Panc1 (cell line): ENCODE data around the gene BCAS3. TPM values are rescaled to one million over a fixed set of nuclear protein-coding genes. Genes with fewer than 3 reads are reported as not detected.

Experiments used
- ATAC-seq: fragments of 200-7000 bp; cut with Tn5 transposase; 2 replicates; pipeline ENCODE4 v1.9.1; 2020; ENCODE audit warnings: mild to moderate bottlenecking, moderate library complexity
- Bru-seq: library from RNA; stranded (reverse); fragments of 400-500 nt; gene quantifications from one replicate; lab custom pipeline; 2021; lab: Mats Ljungman, UMichigan
- BruChase-seq, 2 experiments: library from RNA; stranded (reverse); fragments of 400-500 nt; gene quantifications; one replicate each; lab custom pipeline; 2021; lab: Mats Ljungman, UMichigan
- BruUV-seq: library from RNA; stranded (reverse); fragments of 400-500 nt; replicated peaks from 2 replicates; lab custom pipeline; 2021; lab: Mats Ljungman, UMichigan
- CTCF ChIA-PET: fragments of 300-600 bp; sonication (Branson Sonifier 250); formaldehyde crosslinking; loops from one replicate; lab custom pipeline; 2022; ENCODE audit warnings: antibody characterized with exemption; lab: Charles Lee
- POLR2A ChIA-PET: fragments of 300-600 bp; sonication (Branson Sonifier 250); formaldehyde crosslinking; loops from one replicate; lab custom pipeline; 2022; ENCODE audit warnings: antibody characterized with exemption; lab: Charles Lee
- DNase-seq: peaks from one replicate; pipeline ENCODE4 v3.0.0-alpha.2; 2010; ENCODE audit warnings: low read depth, low spot score
- H3K27ac ChIP-seq: 2 replicates; pipeline ENCODE4 v1.5.1; 2011; ENCODE audit warnings: mild to moderate bottlenecking, low read length, inconsistent platforms
- H3K27me3 ChIP-seq: fragments of 200-500 bp; sonication (Bioruptor generic); 2 replicates; pipeline ENCODE4 v1.6.0; 2014; ENCODE audit warnings: low read length, inconsistent platforms; ENCODE audit not compliant: control insufficient read depth, insufficient read depth
- H3K36me3 ChIP-seq: fragments of 200-500 bp; sonication (Bioruptor generic); 2 replicates; pipeline ENCODE4 v1.5.1; 2014; ENCODE audit warnings: inconsistent platforms, mild to moderate bottlenecking, low read length, moderate library complexity; ENCODE audit not compliant: control insufficient read depth, insufficient read depth
- H3K4me1 ChIP-seq: 2 replicates; pipeline ENCODE4 v1.5.1; 2011; ENCODE audit warnings: inconsistent platforms, mild to moderate bottlenecking, low read length, moderate library complexity; ENCODE audit not compliant: control insufficient read depth, insufficient read depth
- H3K4me3 ChIP-seq, 2 experiments: 2 replicates each; pipeline ENCODE4 v1.5.1; 2011 to 2012; ENCODE audit warnings: low read depth in 2 of 2, low read length in 2 of 2, mild to moderate bottlenecking in 2 of 2, inconsistent platforms in 1 of 2, moderate library complexity in 1 of 2
- H3K9me3 ChIP-seq: fragments of 200-500 bp; sonication (Bioruptor generic); 2 replicates; pipeline ENCODE4 v1.5.1; 2014; ENCODE audit warnings: low read depth, mild to moderate bottlenecking, inconsistent platforms, low read length, moderate library complexity; ENCODE audit not compliant: control insufficient read depth, insufficient read depth
- POLR2AphosphoS5 ChIP-seq: IDR thresholded peaks from 2 replicates; pipeline ENCODE4 v1.6.1; 2012; ENCODE audit warnings: mild to moderate bottlenecking, low read depth, low read length, moderate library complexity
- SIN3A ChIP-seq: IDR thresholded peaks from 2 replicates; pipeline ENCODE4 v1.6.1; 2012; ENCODE audit warnings: low read depth, mild to moderate bottlenecking, low read length, moderate library complexity, borderline replicate concordance; ENCODE audit not compliant: insufficient read depth
- TCF7L2 ChIP-seq: IDR thresholded peaks from 2 replicates; pipeline ENCODE4 v1.6.1; 2011; ENCODE audit warnings: mild to moderate bottlenecking, low read depth, low read length, inconsistent platforms
- in situ Hi-C: cut with HindIII; loops from 2 replicates; pipeline ENCODE4 v1.10.0; 2016; ENCODE audit warnings: low sequenced_read_pairs, low pct_unique_long_range_greater_than_20kb
- intact Hi-C: fragments of 100-400 bp; cut with micrococcal nuclease; formaldehyde crosslinking; loops from one replicate; pipeline ENCODE4 v1.10.0; 2022; ENCODE audit not compliant: unreplicated experiment
- long read RNA-seq: library from polyadenylated mRNA; unstranded; transcript quantifications from one replicate; pipeline ENCODE4 v2.0.0, GENCODE V29; 2021; ENCODE audit not compliant: unreplicated experiment
- polyA plus RNA-seq: library from polyadenylated mRNA; unstranded; fragments of >200 nt; gene quantifications from one replicate; pipeline ENCODE4 v1.2.1, GENCODE V29; 2012; ENCODE audit warnings: missing spikeins; ENCODE audit not compliant: insufficient read length
- total RNA-seq: library from RNA; stranded (reverse); gene quantifications from one replicate; pipeline ENCODE4 v1.2.1, GENCODE V29; 2021; ENCODE audit not compliant: unreplicated experiment
- TF ChIP-seq, protein P1 (sequence below), 2 experiments: IDR thresholded peaks; 2 replicates each; pipeline ENCODE4 v1.6.1; 2011 to 2012; ENCODE audit warnings: low read depth in 2 of 2, control low read depth in 1 of 2, low read length in 1 of 2, mild to moderate bottlenecking in 1 of 2, moderate library complexity in 1 of 2; ENCODE audit not compliant: insufficient read depth in 1 of 2
- TF ChIP-seq, protein P2 (sequence below): fragments of 450-650 bp; IDR thresholded peaks from 2 replicates; pipeline ENCODE4 v1.5.1; 2017; ENCODE audit warnings: mild to moderate bottlenecking

The BCAS3 gene
- 9.3 TPM for total RNA-seq
- 9.8 TPM for polyA plus RNA-seq
- percentile 50 among the genes with signal in this experiment for Bru-seq, nascent RNA
- percentile 47 among the genes with signal in this experiment for BruChase-seq, experiment 1, labeled RNA remaining after a 2-hour chase
- BruChase-seq, experiment 2, labeled RNA remaining after a 6-hour chase, result percentile 42 among the genes with signal in this experiment
- long read RNA-seq, full-length matches to known transcripts, result 3 of 7 reads
- long read RNA-seq, partial matches to known transcripts, result 2 of 7 reads
- long read RNA-seq, other reads (novel, unspliced or antisense), result 2 of 7 reads

DNA sequence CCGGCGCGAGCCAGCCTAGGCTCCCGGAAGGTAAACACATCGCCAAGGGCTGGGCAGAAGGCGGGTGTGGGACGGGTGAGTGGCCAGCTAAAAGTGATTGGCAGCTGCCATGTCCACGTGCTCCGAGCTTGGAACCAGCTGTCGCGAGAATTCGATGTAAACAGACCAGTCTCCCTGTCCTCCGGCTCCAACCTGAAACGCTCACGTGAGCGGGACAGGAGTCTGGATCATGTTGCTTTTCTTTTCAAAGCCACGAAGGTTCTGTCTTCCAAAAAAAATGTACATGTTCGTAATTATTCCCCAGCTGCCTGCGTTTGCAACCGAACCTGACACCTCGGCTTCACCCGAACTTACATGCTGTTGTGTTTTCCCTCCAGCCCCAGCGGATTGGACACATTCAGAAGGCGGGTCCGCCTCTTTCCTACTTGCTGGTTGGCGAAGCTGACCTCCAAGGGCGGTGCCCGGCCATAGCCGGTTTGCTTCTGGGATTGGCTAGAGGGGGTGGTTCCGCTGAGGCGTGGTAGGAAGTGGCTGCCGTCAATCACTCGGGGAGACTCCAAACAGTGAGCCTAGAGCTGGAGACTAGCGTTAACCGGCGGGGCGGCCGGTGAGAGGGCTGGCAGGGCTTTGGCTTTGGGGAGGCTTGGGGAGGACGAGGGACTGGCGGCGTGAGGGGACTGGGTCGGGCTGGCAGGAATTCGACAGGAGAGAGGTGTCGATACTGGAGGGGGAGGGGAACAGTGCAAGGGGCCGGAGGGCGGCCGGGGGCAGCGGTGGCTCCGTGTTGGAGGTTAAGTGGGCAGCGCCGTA is at the start of gene BCAS3:
Gene BCAS3, plus strand, starts transcription at position 544 of the 810 bp plus-strand sequence.
- no TSS peak for BruUV-seq
- intact Hi-C loops, result no loop called here
- ChIA-PET POLR2A (no interaction called here), CTCF (interaction anchor here (0.5 kb wide), 1 partner anchor 37 kb away, joined by 3 read pairs; no protein-coding TSS in a partner anchor)
- Histone ChIP-seq H3K27me3 (no peaks in the 10 kb centered on the region), H3K9me3 (no peaks in the 10 kb centered on the region), H3K4me1 (no peaks in the 10 kb centered on the region), H3K36me3 (no peaks in the 10 kb centered on the region; the same call in 1 of the 2 replicates), H3K4me3 (peak within 1 kb of the TSS; percentile 63 to 68), H3K27ac (peak within 1 kb of the TSS; percentile 75)
- DNase-seq (peak; percentile 93), ATAC-seq (peak; percentile 99)
- in situ Hi-C loops, result no loop called here
- TF ChIP-seq, protein P1, sequence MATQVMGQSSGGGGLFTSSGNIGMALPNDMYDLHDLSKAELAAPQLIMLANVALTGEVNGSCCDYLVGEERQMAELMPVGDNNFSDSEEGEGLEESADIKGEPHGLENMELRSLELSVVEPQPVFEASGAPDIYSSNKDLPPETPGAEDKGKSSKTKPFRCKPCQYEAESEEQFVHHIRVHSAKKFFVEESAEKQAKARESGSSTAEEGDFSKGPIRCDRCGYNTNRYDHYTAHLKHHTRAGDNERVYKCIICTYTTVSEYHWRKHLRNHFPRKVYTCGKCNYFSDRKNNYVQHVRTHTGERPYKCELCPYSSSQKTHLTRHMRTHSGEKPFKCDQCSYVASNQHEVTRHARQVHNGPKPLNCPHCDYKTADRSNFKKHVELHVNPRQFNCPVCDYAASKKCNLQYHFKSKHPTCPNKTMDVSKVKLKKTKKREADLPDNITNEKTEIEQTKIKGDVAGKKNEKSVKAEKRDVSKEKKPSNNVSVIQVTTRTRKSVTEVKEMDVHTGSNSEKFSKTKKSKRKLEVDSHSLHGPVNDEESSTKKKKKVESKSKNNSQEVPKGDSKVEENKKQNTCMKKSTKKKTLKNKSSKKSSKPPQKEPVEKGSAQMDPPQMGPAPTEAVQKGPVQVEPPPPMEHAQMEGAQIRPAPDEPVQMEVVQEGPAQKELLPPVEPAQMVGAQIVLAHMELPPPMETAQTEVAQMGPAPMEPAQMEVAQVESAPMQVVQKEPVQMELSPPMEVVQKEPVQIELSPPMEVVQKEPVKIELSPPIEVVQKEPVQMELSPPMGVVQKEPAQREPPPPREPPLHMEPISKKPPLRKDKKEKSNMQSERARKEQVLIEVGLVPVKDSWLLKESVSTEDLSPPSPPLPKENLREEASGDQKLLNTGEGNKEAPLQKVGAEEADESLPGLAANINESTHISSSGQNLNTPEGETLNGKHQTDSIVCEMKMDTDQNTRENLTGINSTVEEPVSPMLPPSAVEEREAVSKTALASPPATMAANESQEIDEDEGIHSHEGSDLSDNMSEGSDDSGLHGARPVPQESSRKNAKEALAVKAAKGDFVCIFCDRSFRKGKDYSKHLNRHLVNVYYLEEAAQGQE (IDR thresholded peaks at IDR 0.05; ENCODE audit: insufficient read depth in 1 of 2, low read depth in 2 of 2, low read length in 1 of 2), result no peak
- TF ChIP-seq SIN3A (peak; percentile 91), POLR2AphosphoS5 (peak; percentile 43; the same call in 1 of the 2 replicates)

DNA sequence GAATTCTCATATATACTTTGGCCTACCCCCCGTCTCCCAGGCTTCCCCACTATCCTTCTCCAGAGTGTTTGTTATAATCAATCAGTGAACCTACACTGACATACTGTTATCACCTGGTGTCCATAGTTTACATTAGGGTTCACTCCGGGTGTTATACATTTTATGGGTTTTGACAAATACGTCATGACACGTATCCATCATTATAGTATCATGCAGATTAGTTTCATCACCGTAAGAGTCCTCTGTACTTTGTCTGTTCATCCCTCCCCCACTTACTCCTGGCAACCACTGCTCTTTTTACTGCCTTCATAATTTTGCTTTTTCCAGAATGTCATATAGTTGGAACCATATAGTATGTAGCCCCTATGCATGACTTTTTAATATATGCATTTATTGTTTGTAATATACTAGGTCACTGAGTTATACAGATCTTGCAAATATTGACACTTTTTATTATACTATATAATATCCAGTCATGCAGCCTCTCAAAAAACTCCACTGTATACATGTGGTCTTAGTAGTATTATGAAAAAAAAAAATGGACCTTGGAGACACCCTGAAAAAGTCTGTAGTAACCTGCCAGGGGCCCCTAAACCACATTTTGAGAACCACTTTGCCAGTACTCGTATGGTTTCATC is 49.3 kb upstream of the BCAS3 start:
- intact Hi-C loops (no loop called here), in situ Hi-C loops (no loop called here)
- ChIA-PET POLR2A (no interaction called here), CTCF (no interaction called here)
- BruUV-seq, result no TSS peak
- Histone ChIP-seq H3K36me3 (no peaks in the 10 kb centered on the region; the same call in 1 of the 2 replicates), H3K9me3 (no peaks in the 10 kb centered on the region), H3K4me1 (no peaks in the 10 kb centered on the region), H3K27ac (no peak overlapping the region), H3K27me3 (no peaks in the 10 kb centered on the region), H3K4me3 (no peak overlapping the region)
- DNase-seq, result no peak
- no peak for ATAC-seq
- no peak for TF ChIP-seq SIN3A
- TF ChIP-seq TCF7L2, result no peak
- TF ChIP-seq, protein P1 (IDR thresholded peaks at IDR 0.05; ENCODE audit: insufficient read depth in 1 of 2, low read depth in 2 of 2, low read length in 1 of 2), result no peak
- TF ChIP-seq POLR2AphosphoS5, result no peak
- TF ChIP-seq, protein P2, sequence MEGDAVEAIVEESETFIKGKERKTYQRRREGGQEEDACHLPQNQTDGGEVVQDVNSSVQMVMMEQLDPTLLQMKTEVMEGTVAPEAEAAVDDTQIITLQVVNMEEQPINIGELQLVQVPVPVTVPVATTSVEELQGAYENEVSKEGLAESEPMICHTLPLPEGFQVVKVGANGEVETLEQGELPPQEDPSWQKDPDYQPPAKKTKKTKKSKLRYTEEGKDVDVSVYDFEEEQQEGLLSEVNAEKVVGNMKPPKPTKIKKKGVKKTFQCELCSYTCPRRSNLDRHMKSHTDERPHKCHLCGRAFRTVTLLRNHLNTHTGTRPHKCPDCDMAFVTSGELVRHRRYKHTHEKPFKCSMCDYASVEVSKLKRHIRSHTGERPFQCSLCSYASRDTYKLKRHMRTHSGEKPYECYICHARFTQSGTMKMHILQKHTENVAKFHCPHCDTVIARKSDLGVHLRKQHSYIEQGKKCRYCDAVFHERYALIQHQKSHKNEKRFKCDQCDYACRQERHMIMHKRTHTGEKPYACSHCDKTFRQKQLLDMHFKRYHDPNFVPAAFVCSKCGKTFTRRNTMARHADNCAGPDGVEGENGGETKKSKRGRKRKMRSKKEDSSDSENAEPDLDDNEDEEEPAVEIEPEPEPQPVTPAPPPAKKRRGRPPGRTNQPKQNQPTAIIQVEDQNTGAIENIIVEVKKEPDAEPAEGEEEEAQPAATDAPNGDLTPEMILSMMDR, result no peak
